Measurements from ENCODE around the gene NHEJ1. TPM values are rescaled to one million over a fixed set of nuclear protein-coding genes. Genes with fewer than 3 reads are reported as not detected.

NHEJ1 gene
- total RNA-seq, 1 experiment from 2014 or later, result 16.4 TPM

DNA sequence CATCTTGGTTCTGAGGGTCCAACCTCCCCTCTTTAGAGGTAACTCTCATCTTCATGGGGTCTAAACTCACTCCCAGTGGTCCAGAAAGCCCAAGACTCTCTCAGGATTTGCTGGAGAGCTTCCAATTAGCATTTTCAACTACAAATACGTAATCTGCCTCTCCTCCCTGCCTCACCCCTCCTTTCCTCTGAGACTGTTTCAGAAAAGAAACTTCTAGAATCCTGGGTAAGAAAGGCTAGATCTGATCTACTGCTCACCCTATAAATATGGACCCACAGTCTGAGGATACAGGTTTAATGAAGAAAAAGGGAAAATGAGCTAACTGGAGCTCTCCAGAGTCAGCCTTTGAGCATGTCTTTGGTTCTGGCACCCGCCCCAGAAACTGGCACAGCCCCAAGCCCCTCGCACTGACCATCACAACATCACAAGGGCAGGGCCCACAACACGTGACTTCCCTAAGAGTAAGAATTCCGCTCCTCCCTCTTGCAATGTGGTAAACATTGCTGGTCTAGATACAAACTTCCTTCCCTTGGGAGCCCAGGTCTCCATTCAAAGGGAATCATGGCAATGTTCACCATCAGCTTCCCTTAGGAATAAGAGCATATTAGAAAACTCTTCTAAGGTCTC lies 78.2 kb downstream of the NHEJ1 start:
- H3K9ac ChIP-seq (ENCODE audit: low read length), result no peak overlapping the region
- H3K27ac ChIP-seq (ENCODE audit: low read depth, low read length), result no peak overlapping the region
- H3K4me3 ChIP-seq (replicated peaks in 1 of 2; ENCODE audit: low read depth in 1 of 2, low read length in 2 of 2), result no peak overlapping the region
- no peak overlapping the region for H2AFZ ChIP-seq (ENCODE audit: low read depth, low read length, poor library complexity, severe bottlenecking)
- no peaks in the 10 kb centered on the region for H3K79me2 ChIP-seq (ENCODE audit: insufficient read depth, low read length)
- H3K9me2 ChIP-seq (ENCODE audit: insufficient read depth), result no peaks in the 10 kb centered on the region
- no peak for ATAC-seq
- no peaks in the 10 kb centered on the region for H3K4me1 ChIP-seq (ENCODE audit: control insufficient read depth in 1 of 2, insufficient read depth in 2 of 2, low read length in 2 of 2)
- TF ChIP-seq JUND (IDR thresholded peaks at IDR 0.05) (no peak), ZFX (IDR thresholded peaks at IDR 0.05) (no peak), ELF1 (IDR thresholded peaks at IDR 0.05; ENCODE audit: borderline replicate concordance, low read depth) (no peak), EZH2phosphoT487 (IDR thresholded peaks at IDR 0.05; ENCODE audit: borderline replicate concordance) (no peak), POLR2AphosphoS5 (IDR thresholded peaks at IDR 0.05; ENCODE audit: low read depth, low read length) (no peak), EZH2 (IDR thresholded peaks at IDR 0.05) (no peak), CBX3 (IDR thresholded peaks at IDR 0.05; ENCODE audit: low read depth) (no peak), CEBPB (IDR thresholded peaks at IDR 0.05; ENCODE audit: low read depth) (no peak), POLR2A (IDR thresholded peaks at IDR 0.05; ENCODE audit: borderline replicate concordance, extremely low read depth, insufficient read depth, insufficient read length) (no peak), EGR1 (IDR thresholded peaks at IDR 0.05; ENCODE audit: low read depth) (no peak), SP1 (IDR thresholded peaks at IDR 0.05; ENCODE audit: low read depth) (no peak), RAD21 (IDR thresholded peaks at IDR 0.05; ENCODE audit: low read depth) (no peak), FOSL1 (IDR thresholded peaks at IDR 0.05; ENCODE audit: low read depth) (no peak)
- TF ChIP-seq, protein P1, sequence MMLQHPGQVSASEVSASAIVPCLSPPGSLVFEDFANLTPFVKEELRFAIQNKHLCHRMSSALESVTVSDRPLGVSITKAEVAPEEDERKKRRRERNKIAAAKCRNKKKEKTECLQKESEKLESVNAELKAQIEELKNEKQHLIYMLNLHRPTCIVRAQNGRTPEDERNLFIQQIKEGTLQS (IDR thresholded peaks at IDR 0.05), result no peak
- TF ChIP-seq, protein P2, sequence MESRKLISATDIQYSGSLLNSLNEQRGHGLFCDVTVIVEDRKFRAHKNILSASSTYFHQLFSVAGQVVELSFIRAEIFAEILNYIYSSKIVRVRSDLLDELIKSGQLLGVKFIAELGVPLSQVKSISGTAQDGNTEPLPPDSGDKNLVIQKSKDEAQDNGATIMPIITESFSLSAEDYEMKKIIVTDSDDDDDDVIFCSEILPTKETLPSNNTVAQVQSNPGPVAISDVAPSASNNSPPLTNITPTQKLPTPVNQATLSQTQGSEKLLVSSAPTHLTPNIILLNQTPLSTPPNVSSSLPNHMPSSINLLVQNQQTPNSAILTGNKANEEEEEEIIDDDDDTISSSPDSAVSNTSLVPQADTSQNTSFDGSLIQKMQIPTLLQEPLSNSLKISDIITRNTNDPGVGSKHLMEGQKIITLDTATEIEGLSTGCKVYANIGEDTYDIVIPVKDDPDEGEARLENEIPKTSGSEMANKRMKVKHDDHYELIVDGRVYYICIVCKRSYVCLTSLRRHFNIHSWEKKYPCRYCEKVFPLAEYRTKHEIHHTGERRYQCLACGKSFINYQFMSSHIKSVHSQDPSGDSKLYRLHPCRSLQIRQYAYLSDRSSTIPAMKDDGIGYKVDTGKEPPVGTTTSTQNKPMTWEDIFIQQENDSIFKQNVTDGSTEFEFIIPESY (IDR thresholded peaks at IDR 0.05; ENCODE audit: extremely low read depth, insufficient replicate concordance, low read length), result no peak
- TF ChIP-seq, protein P3, sequence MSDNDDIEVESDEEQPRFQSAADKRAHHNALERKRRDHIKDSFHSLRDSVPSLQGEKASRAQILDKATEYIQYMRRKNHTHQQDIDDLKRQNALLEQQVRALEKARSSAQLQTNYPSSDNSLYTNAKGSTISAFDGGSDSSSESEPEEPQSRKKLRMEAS (IDR thresholded peaks at IDR 0.05), result no peak
- TF ChIP-seq, protein P4, sequence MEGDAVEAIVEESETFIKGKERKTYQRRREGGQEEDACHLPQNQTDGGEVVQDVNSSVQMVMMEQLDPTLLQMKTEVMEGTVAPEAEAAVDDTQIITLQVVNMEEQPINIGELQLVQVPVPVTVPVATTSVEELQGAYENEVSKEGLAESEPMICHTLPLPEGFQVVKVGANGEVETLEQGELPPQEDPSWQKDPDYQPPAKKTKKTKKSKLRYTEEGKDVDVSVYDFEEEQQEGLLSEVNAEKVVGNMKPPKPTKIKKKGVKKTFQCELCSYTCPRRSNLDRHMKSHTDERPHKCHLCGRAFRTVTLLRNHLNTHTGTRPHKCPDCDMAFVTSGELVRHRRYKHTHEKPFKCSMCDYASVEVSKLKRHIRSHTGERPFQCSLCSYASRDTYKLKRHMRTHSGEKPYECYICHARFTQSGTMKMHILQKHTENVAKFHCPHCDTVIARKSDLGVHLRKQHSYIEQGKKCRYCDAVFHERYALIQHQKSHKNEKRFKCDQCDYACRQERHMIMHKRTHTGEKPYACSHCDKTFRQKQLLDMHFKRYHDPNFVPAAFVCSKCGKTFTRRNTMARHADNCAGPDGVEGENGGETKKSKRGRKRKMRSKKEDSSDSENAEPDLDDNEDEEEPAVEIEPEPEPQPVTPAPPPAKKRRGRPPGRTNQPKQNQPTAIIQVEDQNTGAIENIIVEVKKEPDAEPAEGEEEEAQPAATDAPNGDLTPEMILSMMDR (IDR thresholded peaks at IDR 0.05 in 2 of 3, conservative IDR thresholded peaks at IDR 0.05 in 1 of 3; ENCODE audit: borderline replicate concordance in 1 of 3, insufficient read depth in 1 of 3, low read depth in 2 of 3, low read length in 2 of 3), result no peak
- TF ChIP-seq, protein P5, sequence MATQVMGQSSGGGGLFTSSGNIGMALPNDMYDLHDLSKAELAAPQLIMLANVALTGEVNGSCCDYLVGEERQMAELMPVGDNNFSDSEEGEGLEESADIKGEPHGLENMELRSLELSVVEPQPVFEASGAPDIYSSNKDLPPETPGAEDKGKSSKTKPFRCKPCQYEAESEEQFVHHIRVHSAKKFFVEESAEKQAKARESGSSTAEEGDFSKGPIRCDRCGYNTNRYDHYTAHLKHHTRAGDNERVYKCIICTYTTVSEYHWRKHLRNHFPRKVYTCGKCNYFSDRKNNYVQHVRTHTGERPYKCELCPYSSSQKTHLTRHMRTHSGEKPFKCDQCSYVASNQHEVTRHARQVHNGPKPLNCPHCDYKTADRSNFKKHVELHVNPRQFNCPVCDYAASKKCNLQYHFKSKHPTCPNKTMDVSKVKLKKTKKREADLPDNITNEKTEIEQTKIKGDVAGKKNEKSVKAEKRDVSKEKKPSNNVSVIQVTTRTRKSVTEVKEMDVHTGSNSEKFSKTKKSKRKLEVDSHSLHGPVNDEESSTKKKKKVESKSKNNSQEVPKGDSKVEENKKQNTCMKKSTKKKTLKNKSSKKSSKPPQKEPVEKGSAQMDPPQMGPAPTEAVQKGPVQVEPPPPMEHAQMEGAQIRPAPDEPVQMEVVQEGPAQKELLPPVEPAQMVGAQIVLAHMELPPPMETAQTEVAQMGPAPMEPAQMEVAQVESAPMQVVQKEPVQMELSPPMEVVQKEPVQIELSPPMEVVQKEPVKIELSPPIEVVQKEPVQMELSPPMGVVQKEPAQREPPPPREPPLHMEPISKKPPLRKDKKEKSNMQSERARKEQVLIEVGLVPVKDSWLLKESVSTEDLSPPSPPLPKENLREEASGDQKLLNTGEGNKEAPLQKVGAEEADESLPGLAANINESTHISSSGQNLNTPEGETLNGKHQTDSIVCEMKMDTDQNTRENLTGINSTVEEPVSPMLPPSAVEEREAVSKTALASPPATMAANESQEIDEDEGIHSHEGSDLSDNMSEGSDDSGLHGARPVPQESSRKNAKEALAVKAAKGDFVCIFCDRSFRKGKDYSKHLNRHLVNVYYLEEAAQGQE (IDR thresholded peaks at IDR 0.05; ENCODE audit: low read depth), result no peak
- no peaks in the 10 kb centered on the region; a peak in 1 of 4 replicates for H3K36me3 ChIP-seq (ENCODE audit: control insufficient read depth in 1 of 2, insufficient read depth in 2 of 2, low read length in 2 of 2)
- CTCF ChIA-PET, result interaction anchor here (1.4 kb wide), 1 partner anchor 80 kb away, joined by 3 read pairs; no protein-coding TSS in a partner anchor
- H3K4me2 ChIP-seq (ENCODE audit: low read length), result no peak overlapping the region
- BruUV-seq (replicated peaks), result no TSS peak
- no peaks in the 10 kb centered on the region for H3K9me3 ChIP-seq (ENCODE audit: control insufficient read depth in 1 of 2, insufficient read depth in 1 of 2, low read depth in 1 of 2, low read length in 2 of 2)
- RAD21 ChIA-PET (ENCODE audit: low non-redundant PET in 1 of 2, low total read pairs in 2 of 2, uncharacterized antibody in 2 of 2, unreplicated experiment in 2 of 2), result no interaction called here
- DNase-seq (ENCODE audit: low read depth, low spot score), result no peak
- no peaks in the 10 kb centered on the region for H3K27me3 ChIP-seq (ENCODE audit: insufficient read depth, low read length)
- POLR2A ChIA-PET, result no interaction called here
- intact Hi-C loops (cut with micrococcal nuclease), result no loop called here
- H4K20me1 ChIP-seq (ENCODE audit: insufficient read depth), result no peaks in the 10 kb centered on the region

All from HCT116 (cell line).